Heart left ventricle (tissue), 16 donors: Measurements from ENCODE around the gene CCT2. TPM values are rescaled to one million over a fixed set of nuclear protein-coding genes. Genes with fewer than 3 reads are reported as not detected.

Source experiments
- ATAC-seq, 4 donors: fragments of 200-7000 bp; cut with Tn5 transposase; one replicate each; pipeline ENCODE4 v1.9.1; 2020 to 2022; ENCODE audit warnings: moderate library complexity in 4 of 4, mild to moderate bottlenecking in 3 of 4, moderate number of reproducible peaks in 1 of 4
- DNase-seq, 5 donors: peaks; one replicate each; pipeline ENCODE4 v3.0.0-alpha.2; 2020
- H3K27ac ChIP-seq, 12 donors: fragments of 200-600 bp; sonication (generic) in 4 of 12; one replicate each; pipeline versions ENCODE4 v1.5.0 to v1.8.0; 2016 to 2022; ENCODE audit warnings: mild to moderate bottlenecking in 2 of 12
- H3K27me3 ChIP-seq, 9 donors: fragments of 200-600 bp; sonication (generic) in 2 of 9; one replicate each; pipeline versions ENCODE4 v1.5.1 to v1.8.0; 2016 to 2022; ENCODE audit warnings: mild to moderate bottlenecking in 3 of 9
- H3K36me3 ChIP-seq, 9 donors: fragments of 200-600 bp; sonication (generic) in 2 of 9; one replicate each; pipeline versions ENCODE4 v1.5.0 to v1.8.0; 2018 to 2022; ENCODE audit warnings: mild to moderate bottlenecking in 2 of 9
- H3K4me1 ChIP-seq, 12 donors: fragments of 200-600 bp; sonication (generic) in 4 of 12; one replicate each; pipeline versions ENCODE4 v1.5.0 to v1.8.0; 2016 to 2022; ENCODE audit warnings: mild to moderate bottlenecking in 3 of 12
- H3K4me3 ChIP-seq, 12 donors: fragments of 200-600 bp; sonication (generic) in 4 of 12; one replicate each; pipeline versions ENCODE4 v1.5.0 to v1.8.0; 2017 to 2022; ENCODE audit warnings: mild to moderate bottlenecking in 9 of 12, moderate library complexity in 4 of 12
- H3K9me3 ChIP-seq, 12 donors: fragments of 200-600 bp; sonication (generic) in 4 of 12; one replicate each; pipeline versions ENCODE4 v1.5.0 to v1.8.0; 2016 to 2022; ENCODE audit warnings: mild to moderate bottlenecking in 1 of 12
- CTCF ChIP-seq, 12 donors: fragments of 200-600 bp; sonication (generic) in 4 of 12; IDR thresholded peaks; one replicate each; pipeline versions ENCODE4 v1.5.0 to v1.8.0; 2018 to 2022; ENCODE audit warnings: antibody characterized with exemption in 12 of 12, mild to moderate bottlenecking in 5 of 12
- POLR2A ChIP-seq, 2 donors: fragments of 450-650 bp; IDR thresholded peaks; one replicate each; pipeline ENCODE4 v1.6.1; 2017; ENCODE audit warnings: antibody characterized with exemption in 2 of 2, mild to moderate bottlenecking in 2 of 2, moderate library complexity in 2 of 2
- WGBS, 4 donors: extraction: QIAGEN DNeasy Blood & Tissue Kit in 2 of 4; methylation state at CpG; one replicate each; pipeline versions ENCODE4 v1.1.5 to v1.1.7; 2013 to 2018; 5-methylcytosine and 5-hydroxymethylcytosine counted together
- intact Hi-C, 10 donors: fragments of 100-400 bp; cut with DNase I; formaldehyde crosslinking; loops; one replicate each; pipeline versions ENCODE4 v1.11.1 to v1.14.2; 2022
- polyA plus RNA-seq, 2 donors: library from polyadenylated mRNA; stranded (reverse); fragments of 200-250 nt; gene quantifications; one replicate each; pipeline ENCODE4 v1.2.3, GENCODE V29; 2013
- total RNA-seq, 9 donors: library from RNA; depleted of rRNA in 2 of 9; stranded (reverse); fragments of >200 nt in 2 of 9; fragmentation: NEBNext Ultra II Directional in 3 of 9; extraction: Animal tissue kit (Norgen Biotek cat#: 25700) in 3 of 9; gene quantifications; one replicate each; pipeline versions ENCODE4 v1.1.0 to v1.2.4, GENCODE V29; 2016 to 2023
- donor health status: ischemic (EF 13 %, LVEDD 7.1; RV severe dilation, severe dysfunction).
- donor health status: healthy with polysubstance abuse.
- donor health status: DM: no; HTN: yes; CAD: no.
- donor health status: DM: no; HTN: no; CAD: no.
- donor health status: ischemic (EF 25% LVEDD 6.9; RV normal size, moderate dysfunction).
- donor health status: ischemic (EF 25% LVEDD 5.7; RV mildly dilated, moderate dysfunction).
- donor health status: healthy.
- donor health status: DM: yes; HTN: yes; CAD: no.
- donor health status: ischemic (EF 35%, LVEDD 5.7; RV mildly dilated, moderate dysfunction).
- donor health status: nonischemic (EF 11% LVEDD 7.7; RV severe dilation, severe dysfunction).
- donor health status: DM: yes; HTN: yes; CAD: no.
- donor health status: PGD.
- donor health status: ischemic (EF 29% LVEDD 5.4; RV normal size, mild dysfunction).
- donor health status: nonischemic (EF 23%, LVEDD 6.1; RV moderate dilation, normal function).

CCT2 gene
- total and polyA plus RNA-seq, 11 donors = 59.7 to 342 (median 93.3) TPM

GRCh38 chr12:69616025-69616424, 30.8 kb downstream of the CCT2 start:
- WGBS, 4 donors = 81 to 85% (median 83%) methylated on average over 14 of the region's 14 CpGs
- ATAC-seq = no peak
- intact Hi-C loops = no loop called here

GRCh38 chr12:69619050-69619449, 33.8 kb downstream of the CCT2 start:
- Histone ChIP-seq H3K9me3 (no peaks in the 10 kb centered on the region), H3K27ac (peak overlapping the region in 3 of 12 donors; percentile 30 to 53 (median 33)), H3K36me3 (no peaks in the 10 kb centered on the region), H3K27me3 (no peaks in the 10 kb centered on the region), H3K4me1 (peaks cover 0 to 17% (median 5%) of the 10 kb centered on the region in 12 donors), H3K4me3 (no peak overlapping the region)
- no peak for TF ChIP-seq CTCF (IDR thresholded peaks at IDR 0.05)
- no peak for TF ChIP-seq POLR2A (IDR thresholded peaks at IDR 0.05)
- no peak for DNase-seq
- intact Hi-C loops = no loop called here
- ATAC-seq = no peak
- 39 to 47% (median 42%) methylated on average over 6 of the region's 6 CpGs for WGBS, 4 donors

More at GRCh38 chr12:69616025-69616424, 30.8 kb downstream of the CCT2 start:
- no peak overlapping the region for H3K4me3 ChIP-seq
- TF ChIP-seq POLR2A (IDR thresholded peaks at IDR 0.05) = no peak
- no peaks in the 10 kb centered on the region for H3K36me3 ChIP-seq
- H3K27ac ChIP-seq = no peak overlapping the region
- no peak for DNase-seq
- no peaks in the 10 kb centered on the region for H3K27me3 ChIP-seq
- no peaks in the 10 kb centered on the region for H3K9me3 ChIP-seq
- H3K4me1 ChIP-seq = peaks cover 0 to 19% (median 0%) of the 10 kb centered on the region in 12 donors

- TF ChIP-seq POLR2A (IDR thresholded peaks at IDR 0.05) (no peak), CTCF (IDR thresholded peaks at IDR 0.05) (no peak)
- ATAC-seq = peak in 3 of 4 donors; percentile 19 to 69 (median 67)
- WGBS, 4 donors = 46 to 63% (median 52%) methylated on average over 4 of the region's 4 CpGs
Observed at GRCh38 chr12:69620077-69620476, 34.8 kb downstream of the CCT2 start.

GRCh38 chr12:69620921-69621320, 35.7 kb downstream of the CCT2 start:
- no peak for DNase-seq
- H3K36me3 ChIP-seq = no peaks in the 10 kb centered on the region
- no peak overlapping the region for H3K27ac ChIP-seq
- 90 to 98% (median 95%) methylated on average over 2 of the region's 2 CpGs for WGBS, 4 donors
- ATAC-seq = no peak
- no peaks in the 10 kb centered on the region for H3K9me3 ChIP-seq
- TF ChIP-seq CTCF (IDR thresholded peaks at IDR 0.05) (no peak), POLR2A (IDR thresholded peaks at IDR 0.05) (no peak)
- no peak overlapping the region for H3K4me3 ChIP-seq
- peaks cover 0 to 18% (median 5%) of the 10 kb centered on the region in 12 donors for H3K4me1 ChIP-seq
- intact Hi-C loops = no loop called here
- H3K27me3 ChIP-seq = no peaks in the 10 kb centered on the region

More at GRCh38 chr12:69620077-69620476, 34.8 kb downstream of the CCT2 start:
- DNase-seq = no peak
- peak overlapping the region in 5 of 12 donors; percentile 29 to 65 (median 33) for H3K27ac ChIP-seq
- no peaks in the 10 kb centered on the region for H3K36me3 ChIP-seq
- no peak overlapping the region for H3K4me3 ChIP-seq
- peaks cover 0 to 18% (median 5%) of the 10 kb centered on the region in 12 donors for H3K4me1 ChIP-seq
- no peaks in the 10 kb centered on the region for H3K9me3 ChIP-seq
- intact Hi-C loops = no loop called here
- no peaks in the 10 kb centered on the region for H3K27me3 ChIP-seq

- Histone ChIP-seq H3K4me3 (no peak overlapping the region), H3K27ac (no peak overlapping the region), H3K36me3 (no peaks in the 10 kb centered on the region), H3K4me1 (peaks cover 0 to 20% (median 5%) of the 10 kb centered on the region in 12 donors), H3K27me3 (no peaks in the 10 kb centered on the region), H3K9me3 (no peaks in the 10 kb centered on the region)
- no peak for DNase-seq
- no peak for ATAC-seq
- 82 to 97% (median 91%) methylated on average over 2 of the region's 2 CpGs for WGBS, 4 donors
- intact Hi-C loops = no loop called here
- TF ChIP-seq POLR2A (IDR thresholded peaks at IDR 0.05) (no peak), CTCF (IDR thresholded peaks at IDR 0.05) (no peak)
Observed at GRCh38 chr12:69621551-69621950, 36.3 kb downstream of the CCT2 start.
